ENCODE data around the gene KLHL18.
"Not testable (repeated sequence)": the region's sequence is repeated elsewhere in the genome, so short reads cannot be mapped to it uniquely, and the experiment has no call there.

The KLHL18 gene

DNA sequence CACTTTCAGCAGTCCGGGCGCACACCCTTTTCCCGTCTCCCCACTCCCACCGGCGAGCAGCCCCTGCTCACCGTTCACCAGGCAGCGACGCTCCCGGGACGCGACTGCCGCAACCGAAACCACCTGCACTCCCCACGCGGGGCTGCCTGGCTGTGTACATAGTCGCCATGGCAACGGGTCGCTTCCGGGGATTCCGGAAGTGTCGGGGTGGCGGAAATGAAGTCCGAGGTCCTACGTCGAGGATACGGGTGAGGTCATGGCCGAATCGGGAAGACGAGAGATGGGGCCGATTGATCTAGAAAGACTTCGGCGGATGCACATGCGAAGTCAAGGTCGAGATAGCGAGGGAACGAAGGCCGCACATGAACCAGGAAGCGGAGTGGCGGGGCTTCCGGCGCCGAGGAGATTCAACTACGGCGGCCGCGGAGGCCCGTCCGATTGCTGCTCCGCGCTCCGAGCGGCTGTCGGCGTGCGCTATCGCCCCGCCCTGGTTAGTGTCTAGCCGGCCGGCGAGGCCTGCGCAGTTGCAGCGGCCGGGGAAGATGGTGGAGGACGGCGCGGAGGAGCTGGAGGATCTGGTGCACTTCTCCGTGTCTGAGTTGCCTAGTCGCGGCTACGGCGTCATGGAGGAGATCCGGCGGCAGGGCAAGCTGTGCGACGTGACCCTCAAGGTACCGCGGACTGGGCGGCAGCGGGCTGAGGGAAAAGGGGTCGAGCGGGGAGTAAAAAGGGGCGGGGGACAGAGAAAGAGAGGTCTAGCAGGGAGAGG, at the start of gene KLHL18, which contains the start of gene KIF9:
KLHL18 (plus strand) TSS at position 521 of the 769 bp plus-strand sequence; CDS start at position 543, 22 bp downstream.
KIF9 (minus strand) TSS at position 376 of the 769 bp plus-strand sequence. CDS start 5,425 bp downstream, outside the sequence.
- peak; percentile 94 for ATAC-seq
- H3K9me3 Mint-ChIP-seq, result no peaks in the 10 kb centered on the region
- H3K27me3 Mint-ChIP-seq, result no peaks in the 10 kb centered on the region
- peak within 1 kb of the TSS; percentile 98 for H3K4me3 Mint-ChIP-seq
- peaks cover 16% of the 10 kb centered on the region for H3K36me3 Mint-ChIP-seq
- H3K4me1 Mint-ChIP-seq, result peaks cover 47% of the 10 kb centered on the region
- peak within 1 kb of the TSS; percentile 96 for H3K27ac Mint-ChIP-seq

GRCh38 chr3:47238017-47238416, 44.7 kb upstream of the KLHL18 start:
- H3K27me3 Mint-ChIP-seq, result no peaks in the 10 kb centered on the region
- no peak overlapping the region for H3K27ac Mint-ChIP-seq
- H3K4me1 Mint-ChIP-seq, result no peaks in the 10 kb centered on the region
- H3K36me3 Mint-ChIP-seq, result no peaks in the 10 kb centered on the region
- no peak overlapping the region for H3K4me3 Mint-ChIP-seq
- H3K9me3 Mint-ChIP-seq, result no peaks in the 10 kb centered on the region
- ATAC-seq, result no peak

GRCh38 chr3:47239929-47240328, 42.8 kb upstream of the KLHL18 start:
- H3K9me3 Mint-ChIP-seq, result no peaks in the 10 kb centered on the region
- no peak overlapping the region for H3K27ac Mint-ChIP-seq
- no peak for ATAC-seq
- H3K27me3 Mint-ChIP-seq, result no peaks in the 10 kb centered on the region
- H3K36me3 Mint-ChIP-seq, result no peaks in the 10 kb centered on the region
- H3K4me1 Mint-ChIP-seq, result no peaks in the 10 kb centered on the region
- no peak overlapping the region for H3K4me3 Mint-ChIP-seq

- Mint-ChIP-seq H3K4me3 (no peak overlapping the region), H3K27me3 (no peaks in the 10 kb centered on the region), H3K9me3 (no peaks in the 10 kb centered on the region), H3K27ac (no peak overlapping the region), H3K4me1 (no peaks in the 10 kb centered on the region), H3K36me3 (no peaks in the 10 kb centered on the region)
- no peak for ATAC-seq
Observed at GRCh38 chr3:47243419-47244147, 39.2 kb upstream of the KLHL18 start.

DNA sequence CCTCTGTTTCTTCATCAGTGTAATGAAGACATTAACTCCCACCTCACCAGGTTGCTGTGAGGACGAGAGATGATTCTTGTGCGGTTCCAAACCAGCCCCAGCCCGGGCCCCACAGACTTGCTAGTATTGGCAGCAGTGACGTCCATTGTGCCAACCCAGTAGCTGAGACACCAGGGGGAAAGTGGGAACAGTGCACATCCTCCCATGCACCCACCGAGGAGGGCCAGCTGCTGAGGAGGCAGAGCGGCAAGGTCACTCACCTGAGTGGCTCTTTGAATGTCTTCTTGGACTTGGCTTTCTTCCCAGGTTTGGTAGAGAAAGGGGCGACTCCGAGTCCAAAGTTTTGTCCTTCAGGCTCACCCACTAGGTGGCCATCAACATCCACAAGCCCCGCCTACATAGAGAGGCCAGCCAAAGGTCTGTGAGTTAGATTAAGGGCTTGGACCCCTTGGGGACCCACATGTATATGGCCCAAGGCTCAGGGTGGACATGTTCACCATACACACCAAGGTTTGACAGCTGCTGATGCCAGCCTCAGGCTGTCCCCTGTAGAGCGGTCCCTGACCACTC, 38.1 kb upstream of the KLHL18 start:
- H3K27ac Mint-ChIP-seq, result no peak overlapping the region
- no peaks in the 10 kb centered on the region for H3K36me3 Mint-ChIP-seq
- no peak overlapping the region for H3K4me3 Mint-ChIP-seq
- H3K27me3 Mint-ChIP-seq, result no peaks in the 10 kb centered on the region
- H3K9me3 Mint-ChIP-seq, result no peaks in the 10 kb centered on the region
- H3K4me1 Mint-ChIP-seq, result no peaks in the 10 kb centered on the region
- no peak for ATAC-seq

DNA sequence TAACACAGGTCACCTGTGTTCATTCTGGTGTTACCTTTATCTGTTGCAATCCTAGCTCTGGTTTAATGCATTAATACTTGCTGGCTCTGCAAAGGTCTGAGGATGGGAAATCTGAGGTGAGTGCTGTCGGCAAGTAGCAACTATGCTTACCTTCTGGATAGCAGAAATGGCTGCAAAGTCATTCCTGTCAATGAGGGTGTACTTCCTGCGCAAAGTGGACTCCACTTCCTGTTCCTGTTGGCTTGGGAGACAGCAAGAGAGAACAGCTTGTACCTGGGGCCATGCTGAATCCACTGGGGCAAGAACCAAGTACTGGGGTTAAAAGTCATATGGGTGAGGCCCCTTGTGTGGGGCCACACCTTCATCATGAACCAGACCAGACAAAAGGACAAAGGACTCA, 37.5 kb upstream of the KLHL18 start:
- no peaks in the 10 kb centered on the region for H3K27me3 Mint-ChIP-seq
- H3K36me3 Mint-ChIP-seq, result no peaks in the 10 kb centered on the region
- H3K4me3 Mint-ChIP-seq, result no peak overlapping the region
- H3K4me1 Mint-ChIP-seq, result no peaks in the 10 kb centered on the region
- no peaks in the 10 kb centered on the region for H3K9me3 Mint-ChIP-seq
- H3K27ac Mint-ChIP-seq, result no peak overlapping the region
- ATAC-seq, result no peak

DNA sequence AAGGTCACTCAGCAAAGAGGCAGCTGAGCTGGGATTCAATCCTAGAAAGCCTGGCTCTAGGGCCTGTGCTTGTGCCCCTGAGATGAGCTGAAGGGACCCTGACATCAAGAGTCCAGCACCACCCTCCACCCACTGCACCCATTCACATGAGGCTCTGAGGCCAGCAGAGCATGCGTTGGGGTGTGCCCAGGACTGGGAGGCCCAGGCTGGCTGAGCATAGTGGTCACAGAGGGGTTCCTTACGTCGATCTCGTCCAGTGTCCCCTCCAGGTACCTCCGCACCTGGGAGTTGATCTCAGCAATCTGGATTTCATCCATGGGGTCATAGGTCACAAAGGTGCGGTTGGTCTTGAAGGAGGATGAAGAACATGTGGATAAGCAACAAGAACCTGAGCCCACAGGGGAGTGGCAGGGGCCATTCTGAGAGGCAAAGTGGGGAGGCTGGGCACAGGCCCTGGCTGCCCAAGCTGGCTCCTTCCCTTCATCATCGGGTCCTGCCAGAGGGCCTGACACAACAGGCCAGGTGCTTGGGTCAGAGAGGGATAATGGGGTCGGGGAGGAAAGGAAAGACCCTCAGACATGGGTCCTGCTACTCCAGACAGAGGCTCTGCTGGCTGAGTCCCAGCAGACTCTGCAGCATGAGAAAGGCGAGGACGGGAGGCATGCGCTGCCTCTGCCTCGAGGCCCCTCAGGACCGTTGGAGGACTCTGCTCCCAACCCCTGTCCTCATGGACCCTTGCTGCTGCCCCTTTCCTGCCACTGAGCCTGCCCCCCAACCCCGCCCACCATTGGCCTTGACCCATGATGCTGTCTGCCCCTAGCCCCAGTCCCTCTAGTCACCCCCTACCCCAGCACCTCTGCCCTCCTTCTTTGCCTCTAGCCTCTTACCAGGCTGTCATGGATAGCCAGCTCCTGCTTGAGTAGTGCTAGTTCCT, 35.3 kb upstream of the KLHL18 start:
- H3K4me1 Mint-ChIP-seq, result no peaks in the 10 kb centered on the region
- no peaks in the 10 kb centered on the region for H3K36me3 Mint-ChIP-seq
- H3K4me3 Mint-ChIP-seq, result no peak overlapping the region
- no peaks in the 10 kb centered on the region for H3K27me3 Mint-ChIP-seq
- no peaks in the 10 kb centered on the region for H3K9me3 Mint-ChIP-seq
- H3K27ac Mint-ChIP-seq, result no peak overlapping the region
- ATAC-seq, result peak; percentile 21

DNA sequence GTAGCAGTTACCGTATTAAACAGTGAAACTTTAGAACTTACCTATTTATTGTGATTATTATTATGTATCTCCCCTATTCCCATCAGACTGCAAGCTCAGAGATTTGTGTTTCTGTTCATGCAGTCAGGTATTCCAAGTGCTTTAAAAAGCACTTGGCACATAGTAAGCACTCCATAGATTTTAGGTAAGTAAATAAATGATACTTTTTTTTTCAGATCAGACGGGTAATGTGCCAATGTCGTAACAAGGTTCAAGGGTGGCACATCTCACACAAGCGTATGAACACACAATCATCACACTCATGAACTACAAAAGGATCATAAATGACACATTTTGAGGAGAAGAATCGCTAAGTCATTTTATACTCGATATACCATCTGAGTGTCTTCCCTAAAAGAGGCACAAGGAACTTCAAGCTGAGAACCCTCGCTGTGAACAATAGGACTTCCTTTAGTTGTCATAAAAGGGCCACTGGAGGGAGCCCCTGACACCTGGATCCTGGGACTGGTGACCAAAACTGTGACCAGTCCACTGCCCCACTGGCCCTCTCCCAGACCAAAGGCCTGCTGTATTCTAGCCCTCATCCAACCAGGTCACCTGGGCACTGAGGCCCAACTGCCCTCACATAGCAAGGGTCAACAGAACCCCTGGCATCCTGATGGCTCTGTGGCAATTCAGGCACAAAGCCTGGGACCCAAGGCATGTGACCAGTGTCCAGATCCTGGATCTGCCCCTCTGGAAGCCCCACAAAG, 32.3 kb upstream of the KLHL18 start:
- ATAC-seq, result no peak
- Mint-ChIP-seq H3K4me3 (no peak overlapping the region), H3K36me3 (no peaks in the 10 kb centered on the region), H3K9me3 (no peaks in the 10 kb centered on the region), H3K27me3 (no peaks in the 10 kb centered on the region), H3K27ac (no peak overlapping the region), H3K4me1 (no peaks in the 10 kb centered on the region)

DNA sequence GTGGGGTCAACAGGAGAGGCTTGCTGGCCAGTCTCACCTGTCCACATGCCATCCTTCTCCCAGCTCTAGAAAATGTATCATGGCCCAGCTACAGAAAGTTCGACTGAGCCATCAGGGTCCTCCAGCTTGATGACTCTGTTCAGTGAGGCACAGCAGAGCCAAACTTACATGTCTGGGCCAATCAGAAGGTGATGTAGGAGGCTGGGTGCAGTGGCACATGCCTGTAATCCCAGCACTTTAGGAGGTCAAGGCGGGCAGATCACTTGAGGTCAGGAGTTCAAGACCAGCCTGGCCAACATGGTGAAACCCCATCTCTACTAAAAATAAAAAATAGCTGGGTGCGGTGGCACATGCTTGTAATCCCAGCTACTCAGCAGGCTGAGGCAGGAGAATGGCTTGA, 31.7 kb upstream of the KLHL18 start:
- not testable (repeated sequence) for ATAC-seq, H3K27me3 Mint-ChIP-seq, H3K36me3 Mint-ChIP-seq, H3K4me3 Mint-ChIP-seq, H3K4me1 Mint-ChIP-seq, H3K9me3 Mint-ChIP-seq, H3K27ac Mint-ChIP-seq

DNA sequence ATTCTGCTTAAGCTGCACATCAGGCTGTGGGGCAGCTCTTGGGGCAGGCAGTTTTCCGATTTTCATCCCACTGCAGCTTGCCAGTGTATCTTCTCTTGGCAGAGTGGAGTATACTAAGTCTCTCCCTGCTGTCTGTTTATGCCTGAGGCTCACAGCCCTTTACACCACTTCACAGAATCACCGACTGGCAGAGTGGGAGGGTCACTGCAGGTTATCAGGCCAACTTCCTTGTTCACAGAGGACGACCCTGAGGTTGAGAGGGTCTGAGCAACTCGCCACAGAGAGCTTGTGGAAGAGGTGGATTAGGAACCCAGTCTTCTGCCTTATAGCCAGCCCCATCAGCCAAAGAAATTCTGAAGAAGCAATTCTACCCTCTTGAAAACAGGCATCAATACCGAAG, 31.1 kb upstream of the KLHL18 start:
- no peaks in the 10 kb centered on the region for H3K9me3 Mint-ChIP-seq
- no peaks in the 10 kb centered on the region for H3K4me1 Mint-ChIP-seq
- H3K27me3 Mint-ChIP-seq, result no peaks in the 10 kb centered on the region
- H3K4me3 Mint-ChIP-seq, result no peak overlapping the region
- ATAC-seq, result no peak
- no peaks in the 10 kb centered on the region for H3K36me3 Mint-ChIP-seq
- no peak overlapping the region for H3K27ac Mint-ChIP-seq

- not testable (repeated sequence) for H3K4me3 Mint-ChIP-seq, H3K27ac Mint-ChIP-seq, H3K27me3 Mint-ChIP-seq, ATAC-seq, H3K9me3 Mint-ChIP-seq, H3K4me1 Mint-ChIP-seq, H3K36me3 Mint-ChIP-seq
Observed at GRCh38 chr3:47256331-47256730, 26.4 kb upstream of the KLHL18 start.

DNA sequence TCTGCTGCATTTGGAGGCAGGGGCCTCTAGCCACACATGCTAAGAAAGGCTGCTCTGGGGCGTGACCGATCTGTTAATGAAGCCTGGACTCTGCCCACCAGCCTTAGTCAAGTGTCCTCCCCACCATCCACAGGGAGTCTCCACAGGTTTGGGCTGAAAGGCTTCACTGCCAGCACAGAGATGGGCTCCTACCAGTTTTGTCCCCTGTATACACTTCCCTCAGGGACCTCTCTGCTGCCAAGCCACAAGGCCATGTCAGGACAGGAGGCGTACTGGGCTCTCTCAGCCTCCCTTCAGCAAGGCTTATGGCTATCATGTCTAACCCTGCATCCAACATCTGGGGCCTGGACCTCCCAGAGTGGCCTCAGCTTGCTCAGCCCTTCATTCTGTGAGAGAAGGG, 23.6 kb upstream of the KLHL18 start:
- Mint-ChIP-seq H3K27ac (no peak overlapping the region), H3K9me3 (no peaks in the 10 kb centered on the region), H3K4me3 (no peak overlapping the region), H3K27me3 (no peaks in the 10 kb centered on the region), H3K36me3 (no peaks in the 10 kb centered on the region), H3K4me1 (no peaks in the 10 kb centered on the region)
- ATAC-seq, result no peak

GRCh38 chr3:47260605-47261004, 22.1 kb upstream of the KLHL18 start:
- H3K27ac Mint-ChIP-seq, result no peak overlapping the region
- no peak for ATAC-seq
- H3K4me3 Mint-ChIP-seq, result no peak overlapping the region
- H3K4me1 Mint-ChIP-seq, result peaks cover 10% of the 10 kb centered on the region
- no peaks in the 10 kb centered on the region for H3K36me3 Mint-ChIP-seq
- H3K9me3 Mint-ChIP-seq, result no peaks in the 10 kb centered on the region
- H3K27me3 Mint-ChIP-seq, result no peaks in the 10 kb centered on the region

- H3K27me3 Mint-ChIP-seq, result no peaks in the 10 kb centered on the region
- ATAC-seq, result no peak
- no peaks in the 10 kb centered on the region for H3K36me3 Mint-ChIP-seq
- H3K9me3 Mint-ChIP-seq, result no peaks in the 10 kb centered on the region
- no peak overlapping the region for H3K27ac Mint-ChIP-seq
- H3K4me1 Mint-ChIP-seq, result peaks cover 14% of the 10 kb centered on the region
- no peak overlapping the region for H3K4me3 Mint-ChIP-seq
Observed at GRCh38 chr3:47261301-47261700, 21.4 kb upstream of the KLHL18 start.
